ENCODE data around the gene CATSPER3.
A peak's percentile ranks its signal among the peaks of the same experiment; 100 is the strongest.
"Not testable (repeated sequence)": the region's sequence is repeated elsewhere in the genome, so short reads cannot be mapped to it uniquely, and the experiment has no call there.

Gene CATSPER3

GRCh38 chr5:134979416-134979815 lies 11.7 kb downstream of the CATSPER3 start:
- no peak for DNase-seq (ENCODE audit: low read depth)

DNA sequence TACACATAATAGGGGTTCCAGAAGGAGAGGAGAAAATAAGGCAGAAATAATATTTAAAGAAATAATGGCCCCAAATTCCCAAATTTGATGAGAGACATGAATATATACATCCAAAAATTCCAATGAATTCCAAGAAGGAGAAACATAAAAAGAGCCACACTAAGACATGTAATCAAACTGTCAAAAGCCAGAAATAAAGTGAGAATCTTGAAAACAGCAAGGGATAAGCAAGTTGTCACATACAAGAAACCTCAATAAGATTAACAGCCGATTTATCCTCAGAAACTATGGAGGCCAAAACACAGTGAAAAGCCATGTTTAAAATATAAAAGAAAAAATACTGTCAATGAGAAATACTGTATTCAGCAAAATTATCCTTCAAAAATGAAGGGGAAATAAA lies 14.5 kb downstream of the CATSPER3 start:
- no peak for DNase-seq (ENCODE audit: low read depth)
- TF ChIP-seq, protein P1, sequence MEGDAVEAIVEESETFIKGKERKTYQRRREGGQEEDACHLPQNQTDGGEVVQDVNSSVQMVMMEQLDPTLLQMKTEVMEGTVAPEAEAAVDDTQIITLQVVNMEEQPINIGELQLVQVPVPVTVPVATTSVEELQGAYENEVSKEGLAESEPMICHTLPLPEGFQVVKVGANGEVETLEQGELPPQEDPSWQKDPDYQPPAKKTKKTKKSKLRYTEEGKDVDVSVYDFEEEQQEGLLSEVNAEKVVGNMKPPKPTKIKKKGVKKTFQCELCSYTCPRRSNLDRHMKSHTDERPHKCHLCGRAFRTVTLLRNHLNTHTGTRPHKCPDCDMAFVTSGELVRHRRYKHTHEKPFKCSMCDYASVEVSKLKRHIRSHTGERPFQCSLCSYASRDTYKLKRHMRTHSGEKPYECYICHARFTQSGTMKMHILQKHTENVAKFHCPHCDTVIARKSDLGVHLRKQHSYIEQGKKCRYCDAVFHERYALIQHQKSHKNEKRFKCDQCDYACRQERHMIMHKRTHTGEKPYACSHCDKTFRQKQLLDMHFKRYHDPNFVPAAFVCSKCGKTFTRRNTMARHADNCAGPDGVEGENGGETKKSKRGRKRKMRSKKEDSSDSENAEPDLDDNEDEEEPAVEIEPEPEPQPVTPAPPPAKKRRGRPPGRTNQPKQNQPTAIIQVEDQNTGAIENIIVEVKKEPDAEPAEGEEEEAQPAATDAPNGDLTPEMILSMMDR (IDR thresholded peaks at IDR 0.05; ENCODE audit: control insufficient read depth, insufficient read depth, low read depth, low read length, missing control alignments) = no peak
- H3K4me3 ChIP-seq (ENCODE audit: control insufficient read depth, low read depth, low read length) = no peak overlapping the region

More at GRCh38 chr5:134979416-134979815, 11.7 kb downstream of the CATSPER3 start:
- H3K4me3 ChIP-seq (ENCODE audit: control insufficient read depth, low read depth, low read length) = no peak overlapping the region
- TF ChIP-seq, protein P1 (IDR thresholded peaks at IDR 0.05; ENCODE audit: control insufficient read depth, insufficient read depth, low read depth, low read length, missing control alignments) = no peak

GRCh38 chr5:134989266-134989830 lies 21.6 kb downstream of the CATSPER3 start:
- peak; percentile 8 for DNase-seq (ENCODE audit: low read depth)
- TF ChIP-seq, protein P1 (IDR thresholded peaks at IDR 0.05; ENCODE audit: control insufficient read depth, insufficient read depth, low read depth, low read length, missing control alignments) = no peak
- H3K4me3 ChIP-seq (ENCODE audit: control insufficient read depth, low read depth, low read length) = no peak overlapping the region

- H3K4me3 ChIP-seq (ENCODE audit: control insufficient read depth, low read depth, low read length); DNase-seq (ENCODE audit: low read depth): not testable (repeated sequence)
These were observed 22.5 kb downstream of the CATSPER3 start for GRCh38 chr5:134990183-134990582.

GRCh38 chr5:134992148-134992547 lies 24.4 kb downstream of the CATSPER3 start:
- no peak for DNase-seq (ENCODE audit: low read depth)
- no peak overlapping the region for H3K4me3 ChIP-seq (ENCODE audit: control insufficient read depth, low read depth, low read length)
- TF ChIP-seq, protein P1 (IDR thresholded peaks at IDR 0.05; ENCODE audit: control insufficient read depth, insufficient read depth, low read depth, low read length, missing control alignments) = no peak

DNA sequence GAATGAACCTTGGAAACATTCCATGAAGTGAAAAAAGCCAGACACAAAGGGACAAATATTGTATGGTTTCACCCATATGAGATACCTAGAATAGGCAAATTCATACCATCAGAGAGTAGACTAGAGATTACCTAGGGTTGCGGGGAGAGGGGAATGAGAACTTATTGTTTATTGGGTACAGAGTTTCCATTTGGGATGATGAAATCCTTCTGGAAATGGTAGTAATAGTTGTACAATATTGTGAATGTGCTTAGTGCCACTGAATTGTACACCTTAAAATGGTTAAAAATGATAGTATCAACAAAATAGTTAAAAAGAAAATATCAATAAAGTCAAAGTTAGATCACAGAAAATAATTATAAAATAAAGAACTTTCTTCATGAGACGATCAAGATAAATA lies 25.5 kb downstream of the CATSPER3 start:
- no peak for DNase-seq (ENCODE audit: low read depth)
- H3K4me3 ChIP-seq (ENCODE audit: control insufficient read depth, low read depth, low read length) = no peak overlapping the region
- TF ChIP-seq, protein P1 (IDR thresholded peaks at IDR 0.05; ENCODE audit: control insufficient read depth, insufficient read depth, low read depth, low read length, missing control alignments) = no peak

GRCh38 chr5:134994560-134995156 lies 27.0 kb downstream of the CATSPER3 start:
- TF ChIP-seq, protein P1 (IDR thresholded peaks at IDR 0.05; ENCODE audit: control insufficient read depth, insufficient read depth, low read depth, low read length, missing control alignments) = no peak
- H3K4me3 ChIP-seq (ENCODE audit: control insufficient read depth, low read depth, low read length) = no peak overlapping the region
- DNase-seq (ENCODE audit: low read depth) = no peak

Measured in AG09309 (cell line).